NCI-H2029 treated with DMSO at 0.1 percent for 48 hours (cell line): ENCODE results near the gene E2F8.
A peak's percentile ranks its signal among the peaks of the same experiment; 100 is the strongest.
"Not testable (repeated sequence)": the region's sequence is repeated elsewhere in the genome, so short reads cannot be mapped to it uniquely, and the experiment has no call there.

Experiments used
- DNase-seq: peaks from one replicate; lab custom pipeline; 2025; lab: John Stamatoyannopoulos, UW

The E2F8 gene, protein sequence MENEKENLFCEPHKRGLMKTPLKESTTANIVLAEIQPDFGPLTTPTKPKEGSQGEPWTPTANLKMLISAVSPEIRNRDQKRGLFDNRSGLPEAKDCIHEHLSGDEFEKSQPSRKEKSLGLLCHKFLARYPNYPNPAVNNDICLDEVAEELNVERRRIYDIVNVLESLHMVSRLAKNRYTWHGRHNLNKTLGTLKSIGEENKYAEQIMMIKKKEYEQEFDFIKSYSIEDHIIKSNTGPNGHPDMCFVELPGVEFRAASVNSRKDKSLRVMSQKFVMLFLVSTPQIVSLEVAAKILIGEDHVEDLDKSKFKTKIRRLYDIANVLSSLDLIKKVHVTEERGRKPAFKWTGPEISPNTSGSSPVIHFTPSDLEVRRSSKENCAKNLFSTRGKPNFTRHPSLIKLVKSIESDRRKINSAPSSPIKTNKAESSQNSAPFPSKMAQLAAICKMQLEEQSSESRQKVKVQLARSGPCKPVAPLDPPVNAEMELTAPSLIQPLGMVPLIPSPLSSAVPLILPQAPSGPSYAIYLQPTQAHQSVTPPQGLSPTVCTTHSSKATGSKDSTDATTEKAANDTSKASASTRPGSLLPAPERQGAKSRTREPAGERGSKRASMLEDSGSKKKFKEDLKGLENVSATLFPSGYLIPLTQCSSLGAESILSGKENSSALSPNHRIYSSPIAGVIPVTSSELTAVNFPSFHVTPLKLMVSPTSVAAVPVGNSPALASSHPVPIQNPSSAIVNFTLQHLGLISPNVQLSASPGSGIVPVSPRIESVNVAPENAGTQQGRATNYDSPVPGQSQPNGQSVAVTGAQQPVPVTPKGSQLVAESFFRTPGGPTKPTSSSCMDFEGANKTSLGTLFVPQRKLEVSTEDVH

GRCh38 chr11:19240420-19241259 is at the start of gene E2F8:
TSS of gene E2F8 (minus strand) at chr11:19240945. CDS start at chr11:19240121, 824 bp downstream.
- DNase-seq = peak; percentile 79

GRCh38 chr11:19290356-19290755 is 49.6 kb upstream of the E2F8 start:
- no peak for DNase-seq

DNA sequence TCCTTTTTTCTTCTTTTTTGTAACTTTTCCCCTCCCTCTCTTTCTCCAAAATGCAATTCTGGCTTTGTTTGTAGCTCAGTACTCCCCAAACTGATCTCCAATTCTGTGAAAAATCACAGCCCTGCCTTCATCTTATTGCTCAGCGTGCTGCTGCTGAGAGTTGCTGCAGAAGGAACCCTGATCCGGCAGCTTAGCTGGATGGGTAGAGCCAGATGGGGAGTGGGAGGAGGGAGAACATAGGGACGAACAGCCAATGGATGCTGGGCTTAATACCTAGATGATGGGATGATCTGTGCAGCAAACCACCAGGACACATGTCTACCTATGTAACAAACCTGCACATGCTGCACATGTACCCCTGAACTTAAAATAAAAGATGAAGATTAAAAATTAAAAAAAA is 47.5 kb upstream of the E2F8 start:
- DNase-seq = no peak

DNA sequence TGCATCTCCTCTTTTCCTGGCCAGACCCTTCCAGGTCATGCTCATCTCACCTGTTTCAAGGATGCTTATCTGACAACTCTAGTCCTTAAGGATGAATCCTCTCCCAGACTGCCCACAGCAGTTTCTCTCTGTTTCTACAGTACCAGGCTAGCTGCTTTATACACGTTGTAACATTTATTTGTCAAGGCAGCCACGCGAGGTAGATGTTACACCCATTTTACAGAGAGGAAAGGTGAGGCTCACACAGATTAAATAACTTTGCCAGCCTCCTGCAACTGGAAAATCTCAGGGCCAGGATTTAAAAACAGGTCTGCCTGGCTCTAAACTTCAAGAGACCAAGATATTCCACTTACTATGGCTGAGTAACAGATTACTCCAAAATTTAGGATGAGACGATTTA is 45.7 kb upstream of the E2F8 start:
- DNase-seq = no peak

DNA sequence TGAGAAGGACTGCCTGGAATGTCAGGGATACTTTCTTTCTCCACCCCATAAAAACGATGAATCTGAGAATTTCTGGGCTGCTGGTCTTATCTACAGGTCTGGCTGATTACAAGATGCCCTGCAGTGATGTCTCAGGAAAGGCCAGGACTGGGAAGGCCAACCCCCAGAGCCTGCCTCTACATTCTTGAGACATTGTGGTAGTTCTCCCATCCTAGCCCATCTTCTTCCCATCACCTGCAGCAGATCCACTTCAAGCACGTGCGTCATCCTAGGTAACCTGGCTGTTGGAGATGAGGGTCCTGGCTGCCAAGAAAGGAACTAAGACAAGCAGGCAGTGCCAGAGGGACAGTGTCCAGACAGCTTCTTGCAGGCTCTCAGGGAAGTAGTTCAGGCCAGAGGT is 44.1 kb upstream of the E2F8 start:
- DNase-seq = no peak

DNA sequence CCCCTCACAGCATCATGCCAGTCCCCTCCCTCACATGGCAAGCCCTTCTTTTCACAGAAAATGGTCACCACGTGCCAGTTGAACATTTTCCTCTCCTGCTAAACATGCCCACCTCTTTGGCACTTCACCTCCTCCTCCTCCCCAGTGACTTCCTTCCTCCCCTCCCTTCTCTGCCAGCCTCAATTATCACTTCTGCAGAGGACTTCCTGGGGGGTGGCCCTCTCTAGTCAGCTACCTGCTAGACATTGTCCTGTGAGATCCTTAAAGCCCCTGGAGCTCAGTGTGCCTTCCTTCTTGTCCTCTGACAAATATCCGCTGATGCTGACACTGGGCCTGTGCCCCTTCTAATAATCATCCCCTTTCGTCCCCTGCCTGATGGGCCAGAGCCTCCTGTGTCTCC is 43.2 kb upstream of the E2F8 start:
- no peak for DNase-seq

DNA sequence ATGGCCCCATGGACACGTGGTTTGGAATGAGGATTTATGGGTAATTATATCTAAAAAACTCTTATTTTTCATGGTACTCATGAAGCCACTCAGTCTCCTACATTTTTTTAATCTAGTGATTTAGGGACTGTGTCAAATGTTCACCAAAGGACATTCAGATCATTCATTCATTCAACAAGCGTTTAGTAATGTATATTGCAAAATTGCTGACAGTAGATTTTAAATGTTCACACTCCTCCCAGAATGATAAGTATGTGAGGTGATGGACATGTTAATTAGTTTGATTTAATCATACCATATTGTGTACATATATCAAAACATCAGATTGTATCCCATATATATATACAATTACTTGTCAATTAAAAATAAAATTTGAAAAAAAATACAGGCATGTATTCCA is 40.8 kb upstream of the E2F8 start:
- no peak for DNase-seq

GRCh38 chr11:19281041-19281440 is 40.3 kb upstream of the E2F8 start:
- no peak for DNase-seq

- no peak for DNase-seq
Observed at GRCh38 chr11:19279451-19279850, 38.7 kb upstream of the E2F8 start.

DNA sequence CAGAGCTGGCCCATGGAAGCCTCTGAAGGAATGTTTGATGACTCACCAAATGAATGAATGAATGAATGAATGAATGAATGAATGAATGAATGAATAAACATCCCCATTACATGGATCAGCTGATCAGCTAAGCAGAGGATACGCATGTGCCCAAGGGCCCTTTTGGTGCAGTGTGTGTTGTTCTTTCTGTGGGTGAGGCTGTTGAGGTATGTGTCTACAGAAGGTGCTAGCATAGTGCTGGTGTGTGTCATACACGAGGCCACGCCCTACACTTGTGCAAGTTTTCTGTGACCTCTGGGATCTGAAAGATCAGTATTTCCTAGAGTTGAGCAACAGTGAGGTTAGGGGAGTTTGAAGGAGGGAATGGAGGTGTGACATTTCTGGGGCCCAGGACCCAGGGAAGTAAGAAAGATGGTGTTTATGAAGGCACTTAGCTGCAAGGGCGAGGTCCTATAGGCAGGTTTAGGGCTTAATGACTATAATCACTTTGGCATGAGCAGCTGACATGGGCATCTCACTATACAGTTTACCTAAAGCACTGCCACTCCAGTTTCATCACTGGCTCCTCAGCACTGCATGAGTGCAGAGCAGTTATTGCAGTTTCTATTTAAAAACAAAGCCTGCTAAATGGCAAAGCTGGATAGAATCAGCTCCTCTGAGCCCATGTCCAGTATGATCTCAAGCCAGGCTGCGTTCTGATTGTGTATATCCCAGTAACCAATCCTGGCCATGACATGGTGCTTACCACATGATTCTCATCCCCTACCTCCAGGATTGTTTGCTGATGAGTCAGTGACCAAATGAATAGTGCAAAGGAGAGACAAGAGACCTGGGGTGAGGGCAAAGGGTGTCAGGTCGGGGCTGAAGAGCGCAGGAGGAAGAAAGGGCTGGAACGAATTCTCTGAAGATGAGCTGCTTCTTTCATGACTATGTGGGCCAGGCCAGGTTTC is 36.4 kb upstream of the E2F8 start:
- DNase-seq = no peak

GRCh38 chr11:19275496-19275895 is 34.8 kb upstream of the E2F8 start:
- DNase-seq = no peak

GRCh38 chr11:19273219-19273618 is 32.5 kb upstream of the E2F8 start:
- not testable (repeated sequence) for DNase-seq

DNA sequence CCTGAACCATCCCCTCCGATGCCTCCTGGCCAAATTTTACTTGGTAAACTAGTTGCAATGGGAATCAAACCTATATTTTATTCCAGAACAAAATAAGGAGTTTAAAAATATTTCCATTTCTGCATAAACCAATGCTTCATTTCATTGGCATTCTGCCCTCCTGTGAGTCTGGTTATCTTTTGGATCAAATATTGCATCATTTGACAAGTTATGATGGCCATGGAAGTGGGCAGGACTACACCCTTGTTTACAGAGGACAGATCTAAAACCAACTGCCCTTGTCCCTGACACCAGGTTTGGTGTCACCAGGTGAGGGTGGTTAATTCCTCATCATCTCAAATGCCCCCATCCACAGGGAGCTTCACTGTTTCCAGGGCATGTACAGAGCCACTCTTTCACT is 28.2 kb upstream of the E2F8 start:
- no peak for DNase-seq

DNA sequence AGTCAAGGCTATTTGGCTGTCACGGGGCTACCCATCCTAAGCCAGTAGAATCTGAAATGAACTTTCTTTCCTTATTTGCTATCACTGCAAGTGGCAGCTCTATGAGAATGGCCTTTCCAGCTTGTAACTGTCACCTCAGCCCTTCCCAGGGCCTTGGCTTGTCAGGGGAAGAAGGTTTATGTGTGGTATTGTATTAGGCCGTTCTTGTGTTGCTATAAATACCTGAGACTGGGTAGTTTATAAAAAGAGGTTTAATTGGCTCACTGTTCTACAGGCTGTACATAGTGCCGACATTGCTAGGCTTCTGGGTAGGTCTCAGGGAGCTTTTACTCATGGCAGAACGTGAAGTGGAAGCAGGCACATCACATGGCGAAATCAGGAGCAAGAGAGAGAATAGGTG is 26.8 kb upstream of the E2F8 start:
- no peak for DNase-seq

DNA sequence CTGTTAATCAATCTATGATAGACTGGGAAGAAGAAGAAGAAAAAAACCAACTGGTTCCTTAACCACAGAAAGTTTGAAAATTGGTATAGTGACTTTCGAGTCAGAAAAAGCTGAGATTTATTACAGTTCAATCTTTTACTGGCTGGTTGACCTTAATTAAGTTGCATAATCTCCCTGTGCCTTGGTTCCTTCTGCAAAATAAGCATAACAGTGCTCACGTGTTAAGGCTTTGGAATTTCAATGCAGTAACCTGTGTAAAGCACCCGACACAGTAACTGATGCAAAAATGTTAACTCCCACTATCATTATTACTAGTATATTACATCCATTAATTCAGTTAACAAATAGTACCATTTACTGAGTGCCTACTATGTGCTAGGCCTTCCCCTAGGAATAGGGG is 22.6 kb upstream of the E2F8 start:
- DNase-seq = no peak

DNA sequence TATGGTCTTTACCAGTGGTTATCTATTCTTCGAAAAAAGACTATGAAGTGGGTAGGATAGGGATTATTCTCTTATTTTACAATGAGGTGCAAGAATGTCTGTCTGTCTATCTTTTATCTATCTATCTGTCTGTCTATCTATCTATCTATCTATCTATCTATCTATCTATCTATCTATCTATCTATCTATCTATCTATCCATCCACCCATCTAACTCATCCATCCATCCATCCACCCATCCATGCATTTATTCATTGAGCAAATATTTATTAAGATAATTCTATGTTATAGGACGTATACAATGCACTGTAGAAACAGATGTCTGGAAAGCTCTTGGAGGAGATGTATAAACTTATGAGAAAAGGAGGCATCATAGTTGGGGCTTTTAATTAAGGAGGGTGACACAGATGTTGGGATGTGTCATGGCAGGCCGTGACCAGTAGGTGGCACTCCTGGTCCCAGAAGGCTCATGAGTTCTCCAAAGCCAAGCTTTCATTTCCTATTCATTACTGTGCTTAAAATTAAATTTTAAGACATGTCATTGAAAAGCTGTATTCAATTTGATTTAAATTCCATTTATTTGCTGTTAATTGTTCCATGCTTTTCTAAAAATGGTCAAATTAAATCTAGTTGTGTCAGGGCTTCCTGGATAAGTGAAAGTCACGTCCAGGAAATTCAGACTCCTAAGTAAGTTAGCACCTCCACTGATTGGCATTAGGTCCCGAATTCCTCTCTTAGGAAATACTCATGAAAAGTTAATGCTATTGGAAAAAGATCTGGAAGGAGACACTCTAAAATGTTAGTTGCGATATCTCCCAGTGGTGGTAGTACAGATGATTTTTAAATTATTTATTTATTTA is 19.0 kb upstream of the E2F8 start:
- DNase-seq = peak; percentile 60

GRCh38 chr11:19258641-19259230 is 18.0 kb upstream of the E2F8 start:
- peak; percentile 33 for DNase-seq

DNA sequence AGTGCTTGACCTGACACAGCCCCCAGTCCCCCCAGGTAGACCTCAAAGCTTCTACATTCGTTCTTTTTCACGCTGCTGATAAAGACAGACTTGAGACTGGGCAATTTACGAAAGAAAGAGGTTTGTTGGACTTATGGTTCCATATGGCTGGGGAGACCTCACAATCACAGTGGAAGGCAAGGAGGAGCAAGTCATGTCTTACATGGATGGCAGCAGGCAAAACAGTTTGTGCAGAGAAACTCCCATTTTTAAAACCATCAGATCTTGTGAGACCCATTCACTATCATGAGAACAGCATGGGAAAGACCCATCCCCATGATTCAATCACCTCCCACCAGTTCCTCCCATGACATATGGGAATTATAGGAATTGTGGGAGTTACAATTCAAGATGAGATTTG is 13.7 kb upstream of the E2F8 start:
- DNase-seq = not testable (repeated sequence)

GRCh38 chr11:19253817-19254216 is 13.1 kb upstream of the E2F8 start:
- DNase-seq = no peak
